Measurements from ENCODE around the gene CTTN.

CTTN gene

GRCh38 chr11:70456921-70457532, 58.7 kb downstream of the CTTN start:
- no peak for DNase-seq

- no peak for DNase-seq
Observed at GRCh38 chr11:70458736-70459135, 60.4 kb downstream of the CTTN start.

- DNase-seq = no peak
Observed at GRCh38 chr11:70460111-70460510, 61.8 kb downstream of the CTTN start.

- DNase-seq = no peak
Observed at GRCh38 chr11:70460964-70461363, 62.6 kb downstream of the CTTN start.

- no peak for DNase-seq
Observed at GRCh38 chr11:70462818-70463477, 64.6 kb downstream of the CTTN start.

DNA sequence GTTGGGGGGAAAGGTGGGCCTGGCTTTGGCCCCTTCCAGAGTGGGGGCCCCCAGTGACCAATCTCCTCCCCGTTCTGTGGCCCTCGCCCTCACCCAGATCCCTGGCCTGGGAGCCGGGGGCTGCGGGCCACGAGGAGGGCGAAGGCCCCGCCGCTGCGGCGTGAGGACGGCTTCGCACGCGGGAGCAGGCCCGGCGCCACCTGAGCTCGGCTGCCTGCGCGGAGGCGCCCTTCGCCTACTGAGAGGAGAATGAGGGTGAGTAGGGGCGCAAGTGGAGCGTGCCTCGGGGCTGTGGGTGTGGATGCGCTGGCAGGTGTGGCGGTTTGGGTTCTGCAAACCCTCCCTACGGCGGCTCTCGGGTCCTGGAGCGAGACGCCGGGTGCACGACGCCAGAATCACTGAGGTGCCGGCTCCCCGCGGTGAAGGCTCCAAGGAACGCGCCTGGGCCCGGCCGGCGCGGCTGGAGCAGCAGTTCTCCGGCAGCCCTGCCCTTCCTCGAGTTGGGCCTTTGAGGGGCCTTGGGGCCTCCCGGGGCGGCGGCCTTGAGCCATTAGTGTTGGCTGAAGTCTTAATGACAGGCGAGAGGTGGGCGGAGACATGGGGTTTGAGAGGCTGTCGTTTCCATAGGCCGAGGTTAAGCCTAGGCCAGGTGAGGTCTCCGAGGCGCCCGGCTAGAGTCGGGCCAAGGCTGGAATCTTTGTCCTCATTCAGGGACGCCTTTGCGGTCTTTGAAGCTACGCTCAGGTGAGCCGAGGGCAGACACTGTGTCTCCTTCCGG, 65.3 kb downstream of the CTTN start:
- no peak for DNase-seq

DNA sequence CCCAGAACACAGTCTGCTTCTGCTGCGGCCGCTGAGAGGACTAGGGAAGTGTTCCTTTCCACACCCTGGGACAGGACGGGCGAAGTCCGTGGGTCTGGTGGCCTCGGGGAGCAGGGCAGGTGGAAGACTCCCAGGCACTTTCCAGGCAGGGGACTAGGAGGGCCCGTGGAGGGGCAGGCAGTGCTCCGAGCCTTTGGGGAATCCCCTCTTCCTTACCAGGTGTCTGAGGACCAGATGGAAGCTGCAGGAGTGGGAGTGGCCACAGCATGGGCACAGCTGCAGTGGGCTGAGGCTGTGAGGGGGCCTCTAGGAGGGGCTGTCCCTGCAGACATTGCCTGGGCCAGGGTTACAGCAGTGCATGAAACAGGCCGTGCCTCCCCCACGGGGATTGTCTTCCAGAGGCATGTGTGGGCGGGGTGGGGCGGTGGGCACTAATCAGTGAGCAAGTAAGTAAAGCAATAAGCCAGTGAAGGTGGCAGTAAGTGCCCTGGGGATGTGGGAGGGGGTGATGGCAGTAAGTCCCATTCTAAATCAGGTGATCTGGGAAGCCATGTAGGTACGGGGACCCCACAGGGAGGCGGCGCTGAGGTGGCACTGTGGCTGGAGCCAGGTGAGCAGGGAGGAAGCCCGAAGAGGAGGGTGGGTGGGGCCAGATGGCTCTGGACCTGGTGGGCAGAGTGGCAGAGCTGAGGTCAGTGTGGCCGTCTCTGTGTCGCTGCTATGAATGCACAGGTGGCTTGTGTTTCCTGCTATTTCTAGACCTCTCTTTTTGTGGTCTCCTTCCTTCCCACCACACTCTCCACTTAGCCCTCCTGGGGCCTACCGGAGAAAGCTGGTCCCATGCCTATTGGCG, 66.4 kb downstream of the CTTN start:
- no peak for DNase-seq

GRCh38 chr11:70466154-70466553, 67.8 kb downstream of the CTTN start:
- DNase-seq = no peak

DNA sequence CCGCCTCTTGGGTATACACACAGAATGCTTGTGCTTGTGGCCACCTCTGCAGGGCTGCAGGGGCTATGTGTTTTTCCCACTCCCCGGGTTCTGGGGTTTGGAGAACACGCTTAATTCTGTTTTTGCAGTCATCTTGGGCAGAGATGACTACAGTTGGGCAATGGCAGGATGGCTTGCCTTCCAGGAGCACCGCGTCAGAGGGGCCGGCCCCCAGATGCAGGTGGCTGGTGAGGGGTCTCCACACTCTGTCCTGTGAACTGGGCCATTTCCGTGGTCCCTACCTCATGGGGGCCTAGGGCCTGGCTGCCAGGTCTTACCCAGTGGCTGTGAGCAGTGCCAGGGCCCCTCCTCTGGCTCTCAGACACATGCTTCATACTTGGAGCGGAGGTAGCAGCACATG, 68.3 kb downstream of the CTTN start:
- no peak for DNase-seq

- no peak for DNase-seq
Observed at GRCh38 chr11:70467201-70468085, 69.1 kb downstream of the CTTN start.

DNA sequence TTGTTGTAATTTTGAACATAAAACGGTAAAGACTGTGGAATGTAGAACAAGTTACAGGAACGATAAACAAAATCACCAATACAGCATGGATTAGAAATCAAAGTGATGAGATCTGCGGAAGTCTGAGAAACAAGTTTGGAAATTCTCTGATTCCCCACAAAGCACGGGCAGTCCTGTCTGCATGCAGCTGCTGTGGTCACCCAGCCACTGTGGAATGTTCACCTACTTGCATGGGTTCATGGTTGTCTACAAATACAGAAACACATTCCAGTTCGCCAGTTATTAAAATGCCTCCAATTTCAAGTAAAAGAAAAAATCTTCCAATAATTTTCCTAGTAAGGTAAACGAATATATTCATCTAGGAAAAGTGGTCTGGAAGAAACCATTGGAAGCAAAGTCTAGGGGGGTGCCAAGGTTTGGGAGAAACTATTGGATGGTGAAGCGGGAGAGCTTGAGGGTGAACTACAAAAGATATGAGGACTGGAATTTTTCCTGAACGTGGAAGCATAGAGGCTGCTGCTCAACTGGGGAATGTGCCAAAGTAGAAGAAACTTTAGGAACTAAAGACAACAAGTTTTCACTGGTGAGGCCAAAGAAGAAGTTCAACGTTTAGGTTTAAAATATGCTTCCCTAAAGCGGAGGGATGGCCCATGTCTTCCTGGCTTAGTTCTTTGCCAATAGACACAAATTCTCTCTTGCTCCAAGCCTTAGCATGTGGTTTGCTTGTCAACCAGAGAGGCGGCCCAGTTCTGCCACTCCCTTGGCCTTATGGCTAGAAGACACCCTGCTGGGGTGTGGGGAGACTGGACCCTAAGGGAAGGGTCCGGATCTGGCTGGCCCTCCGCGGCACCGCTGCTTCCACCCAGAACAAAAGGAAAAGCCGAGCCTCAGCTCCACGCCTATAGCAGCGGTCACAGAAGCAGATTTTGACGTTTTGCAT, 70.2 kb downstream of the CTTN start:
- no peak for DNase-seq

GRCh38 chr11:70470127-70470526, 71.8 kb downstream of the CTTN start:
- DNase-seq = no peak

GRCh38 chr11:70471254-70471653, 72.9 kb downstream of the CTTN start:
- DNase-seq = no peak

DNA sequence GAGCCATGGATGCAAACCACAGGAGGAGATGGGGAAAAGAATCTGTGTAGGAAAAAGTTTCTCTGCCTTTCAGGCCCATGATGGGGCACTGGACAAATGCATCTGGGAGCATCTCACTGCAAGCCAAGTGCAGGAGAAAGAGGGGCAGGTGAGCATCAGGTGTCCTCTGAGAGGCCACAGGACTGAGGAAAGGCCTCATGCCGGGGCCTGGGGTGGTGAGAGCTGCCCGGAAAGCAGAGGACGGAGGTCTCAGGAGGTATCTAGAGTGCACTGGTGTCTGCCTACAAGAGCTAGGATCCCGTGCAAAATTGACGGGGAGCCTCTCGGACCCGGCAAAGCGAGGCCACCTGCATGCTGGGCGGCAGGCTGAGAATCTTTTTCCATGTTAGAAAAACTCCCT, 73.9 kb downstream of the CTTN start:
- DNase-seq = no peak

DNA sequence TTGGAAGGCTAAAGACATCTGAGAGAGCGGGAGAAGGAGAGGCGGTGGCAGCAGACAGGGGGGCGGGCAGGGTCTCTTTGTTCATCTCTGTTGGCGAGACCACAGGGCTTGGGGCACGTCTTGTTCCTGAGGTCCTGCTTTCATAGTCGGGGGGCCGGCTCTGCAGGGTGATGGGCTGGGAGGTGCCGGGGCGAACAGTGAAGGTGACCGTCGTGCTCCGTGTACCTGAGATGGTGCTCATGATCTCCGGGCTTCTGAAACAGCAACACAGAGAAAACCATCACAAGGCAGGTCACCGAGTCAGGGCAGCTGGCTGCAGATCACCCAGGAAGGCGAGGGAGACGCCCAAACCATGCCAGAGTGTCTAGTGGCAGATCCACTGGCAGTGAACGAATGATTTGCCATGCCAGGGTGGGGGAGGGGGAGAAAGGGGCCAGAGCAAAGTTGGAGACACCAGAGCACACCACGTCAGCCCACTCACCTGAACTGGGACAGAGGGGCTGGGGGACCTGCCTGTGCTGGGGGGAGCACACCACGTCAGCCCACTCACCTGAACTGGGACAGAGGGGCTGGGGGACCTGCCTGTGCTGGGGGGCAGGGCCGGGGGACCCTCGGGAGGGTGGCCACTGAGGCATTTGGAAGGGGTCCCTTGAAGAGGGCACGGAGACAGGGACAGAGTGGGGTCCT, 75.0 kb downstream of the CTTN start:
- DNase-seq = no peak

- no peak for DNase-seq
Observed at GRCh38 chr11:70473873-70474690, 75.8 kb downstream of the CTTN start.

GRCh38 chr11:70474710-70475109, 76.4 kb downstream of the CTTN start:
- no peak for DNase-seq

GRCh38 chr11:70476669-70477068, 78.3 kb downstream of the CTTN start:
- no peak for DNase-seq

- no peak for DNase-seq
Observed at GRCh38 chr11:70477176-70477575, 78.8 kb downstream of the CTTN start.

All from effector CD8-positive, alpha-beta T cell (primary cell).